Hindlimb muscle (tissue), 1 donor: ENCODE results near the gene ZNF117. TPM values are rescaled to one million over a fixed set of nuclear protein-coding genes. Genes with fewer than 3 reads are reported as not detected.
"Not testable (repeated sequence)": the region's sequence is repeated elsewhere in the genome, so short reads cannot be mapped to it uniquely, and the experiment has no call there.

ENCODE experiments used
- DNase-seq: peaks from one replicate; pipeline ENCODE4 v3.0.0-alpha.2; 2013
- polyA plus RNA-seq: library from polyadenylated mRNA; unstranded; fragments of 120-200 nt; gene quantifications from one replicate; pipeline ENCODE4 v1.2.1, GENCODE V29; 2013; ENCODE audit not compliant: insufficient read length

ZNF117 gene
- polyA plus RNA-seq = 14.6 TPM

- no peak for DNase-seq
Measured at GRCh38 chr7:64990936-64991335, at the start of gene ZNF117. Gene ZNF117, minus strand, starts transcription at chr7:64991036.

GRCh38 chr7:65038767-65039166 is 47.9 kb upstream of the ZNF117 start:
- peak; percentile 26 for DNase-seq

GRCh38 chr7:65037740-65038688 is 47.2 kb upstream of the ZNF117 start:
- DNase-seq = peak; percentile 93

- peak; percentile 39 for DNase-seq
Measured at GRCh38 chr7:65036526-65036925, 45.7 kb upstream of the ZNF117 start.

GRCh38 chr7:65035469-65035868 is 44.6 kb upstream of the ZNF117 start:
- DNase-seq = not testable (repeated sequence)

- not testable (repeated sequence) for DNase-seq
Measured at GRCh38 chr7:65034120-65034782, 43.4 kb upstream of the ZNF117 start.

GRCh38 chr7:65033391-65033790 is 42.6 kb upstream of the ZNF117 start:
- DNase-seq = not testable (repeated sequence)

GRCh38 chr7:65025023-65025422 is 34.2 kb upstream of the ZNF117 start:
- DNase-seq = not testable (repeated sequence)

- DNase-seq = not testable (repeated sequence)
Measured at GRCh38 chr7:65020978-65021377, 30.1 kb upstream of the ZNF117 start.

GRCh38 chr7:65009881-65010280 is 19.0 kb upstream of the ZNF117 start:
- DNase-seq = not testable (repeated sequence)

- DNase-seq = not testable (repeated sequence)
Measured at GRCh38 chr7:65009394-65009793, 18.6 kb upstream of the ZNF117 start.

GRCh38 chr7:65007036-65007435 is 16.2 kb upstream of the ZNF117 start:
- peak; percentile 6 for DNase-seq

GRCh38 chr7:65006094-65006992 is 15.5 kb upstream of the ZNF117 start, which contains the start of gene ERV3-1:
Gene ERV3-1, minus strand, starts transcription at chr7:65006687. Its CDS starts 13,661 bp downstream, at chr7:64993026.
- peak; percentile 94 for DNase-seq

- DNase-seq = no peak
Measured at GRCh38 chr7:65004575-65004974, 13.7 kb upstream of the ZNF117 start.

- DNase-seq = no peak
Measured at GRCh38 chr7:65002972-65003585, 12.2 kb upstream of the ZNF117 start.

GRCh38 chr7:65001291-65001814 is 10.5 kb upstream of the ZNF117 start:
- DNase-seq = no peak

GRCh38 chr7:64999165-65000004 is 8.5 kb upstream of the ZNF117 start:
- no peak for DNase-seq

- DNase-seq = no peak
Measured at GRCh38 chr7:64998865-64999164, 8.0 kb upstream of the ZNF117 start.

GRCh38 chr7:64997927-64998391 is 7.1 kb upstream of the ZNF117 start:
- DNase-seq = no peak

- no peak for DNase-seq
Measured at GRCh38 chr7:64997164-64997908, 6.5 kb upstream of the ZNF117 start.
